AG09309 (cell line): ENCODE data around the gene SMARCD1.

Source experiments
- DNase-seq: peaks from one replicate; pipeline ENCODE4 v3.0.0-alpha.2; 2010; ENCODE audit warnings: low read depth
- H3K4me3 ChIP-seq: 2 replicates; pipeline ENCODE4 v1.5.1; 2011; ENCODE audit warnings: mild to moderate bottlenecking, low read depth, low read length, moderate library complexity; ENCODE audit not compliant: control insufficient read depth
- CTCF ChIP-seq: IDR thresholded peaks from 2 replicates; pipeline ENCODE4 v1.5.1; 2011; ENCODE audit warnings: mild to moderate bottlenecking, low read depth, low read length, inconsistent platforms; ENCODE audit not compliant: insufficient read depth, control insufficient read depth; ENCODE audit errors: missing control alignments

Gene SMARCD1

GRCh38 chr12:50056639-50056976, 28.5 kb upstream of the SMARCD1 start:
- DNase-seq = no peak
- no peak for TF ChIP-seq CTCF
- no peak overlapping the region; the same call in 1 of the 2 replicates for H3K4me3 ChIP-seq

GRCh38 chr12:50057000-50057841, 27.9 kb upstream of the SMARCD1 start, which contains the start of gene ASIC1:
Gene ASIC1 (plus strand): TSS chr12:50057596. CDS start chr12:50058767, 1,171 bp downstream.
- peak within 1 kb of the TSS; percentile 61 for H3K4me3 ChIP-seq
- no peak for TF ChIP-seq CTCF
- DNase-seq = no peak

- H3K4me3 ChIP-seq = peak overlapping the region; percentile 61
- no peak for DNase-seq
- TF ChIP-seq CTCF = no peak
Measured at GRCh38 chr12:50057896-50058670, 27.1 kb upstream of the SMARCD1 start.

- TF ChIP-seq CTCF = no peak
- no peak overlapping the region for H3K4me3 ChIP-seq
- DNase-seq = no peak
Measured at GRCh38 chr12:50058743-50059312, 26.3 kb upstream of the SMARCD1 start.

GRCh38 chr12:50059440-50060119, 25.6 kb upstream of the SMARCD1 start:
- DNase-seq = no peak
- no peak for TF ChIP-seq CTCF
- no peak overlapping the region for H3K4me3 ChIP-seq

GRCh38 chr12:50060120-50060468, 25.0 kb upstream of the SMARCD1 start:
- no peak for DNase-seq
- no peak for TF ChIP-seq CTCF
- no peak overlapping the region for H3K4me3 ChIP-seq
